Nephron progenitor cell (in vitro differentiated cells): ENCODE results near the gene TTL.
"Not testable (repeated sequence)": the region's sequence is repeated elsewhere in the genome, so short reads cannot be mapped to it uniquely, and the experiment has no call there.

Source experiments
- DNase-seq: peaks from one replicate; pipeline ENCODE4 v3.0.0; 2021
- H3K27ac Mint-ChIP-seq: 2 replicates; pipeline ENCODE4 v1.8.0; 2021; ENCODE audit warnings: mild to moderate bottlenecking, moderate library complexity, mixed read lengths
- H3K27me3 Mint-ChIP-seq: 2 replicates; pipeline ENCODE4 v1.8.0; 2021; ENCODE audit warnings: mild to moderate bottlenecking, low read depth, mixed read lengths; ENCODE audit not compliant: poor library complexity
- H3K36me3 Mint-ChIP-seq: 2 replicates; pipeline ENCODE4 v1.8.0; 2021; ENCODE audit warnings: low read depth, mixed read lengths
- H3K4me1 Mint-ChIP-seq: 2 replicates; pipeline ENCODE4 v1.8.0; 2021; ENCODE audit warnings: mixed read lengths
- H3K4me3 Mint-ChIP-seq: 2 replicates; pipeline ENCODE4 v1.8.0; 2021; ENCODE audit warnings: mild to moderate bottlenecking, moderate library complexity, mixed read lengths
- H3K9me3 Mint-ChIP-seq: 2 replicates; pipeline ENCODE4 v1.8.0; 2021; ENCODE audit warnings: mild to moderate bottlenecking, moderate library complexity, mixed read lengths
- TF ChIP-seq, protein P1 (sequence below): fragments of 200-600 bp; sonication (generic); IDR thresholded peaks from 2 replicates; pipeline ENCODE4 v1.5.0; 2021; ENCODE audit warnings: antibody characterized with exemption

TTL gene

DNA sequence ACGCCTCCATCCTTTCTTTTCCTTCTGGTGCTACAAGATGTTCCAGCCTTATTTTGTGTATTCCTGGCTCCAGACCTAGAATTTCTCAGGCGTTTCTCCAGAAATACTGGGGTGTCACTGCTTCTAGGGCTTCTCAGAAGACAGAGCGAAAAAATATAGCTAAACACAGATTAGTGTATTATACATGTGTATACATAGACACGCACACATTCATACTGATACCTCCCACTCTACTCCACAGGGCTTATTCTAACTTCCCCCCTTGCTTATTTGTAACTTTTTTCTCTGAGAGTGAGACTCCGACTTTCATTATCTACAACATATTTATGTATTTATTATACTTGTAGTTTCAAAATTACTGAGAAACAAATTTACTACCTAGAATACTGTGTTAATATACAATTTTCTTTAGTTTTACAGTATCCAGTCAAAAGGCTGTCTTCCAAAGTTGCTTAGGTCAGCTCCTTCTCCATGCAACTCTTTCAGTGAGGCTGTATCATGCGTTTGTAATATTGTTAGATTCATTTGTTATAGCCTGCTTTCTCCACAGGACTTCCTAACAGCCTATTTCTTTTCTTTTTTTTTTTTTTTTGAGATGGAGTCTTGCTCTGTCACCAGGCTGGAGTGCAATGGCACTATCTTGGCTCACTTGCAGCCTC is 43.2 kb upstream of the TTL start:
- peaks cover 23% of the 10 kb centered on the region for H3K4me1 Mint-ChIP-seq
- not testable (repeated sequence) for DNase-seq, H3K4me3 Mint-ChIP-seq, H3K27me3 Mint-ChIP-seq, H3K27ac Mint-ChIP-seq, H3K9me3 Mint-ChIP-seq, H3K36me3 Mint-ChIP-seq

GRCh38 chr2:112444256-112444655 is 37.7 kb upstream of the TTL start:
- H3K4me3 Mint-ChIP-seq, H3K4me1 Mint-ChIP-seq, H3K27ac Mint-ChIP-seq, DNase-seq, H3K27me3 Mint-ChIP-seq, H3K9me3 Mint-ChIP-seq, H3K36me3 Mint-ChIP-seq: not testable (repeated sequence)

GRCh38 chr2:112449854-112450253 is 32.1 kb upstream of the TTL start:
- Mint-ChIP-seq H3K27ac (no peak overlapping the region), H3K27me3 (peaks cover 10% of the 10 kb centered on the region), H3K4me1 (peaks cover 5% of the 10 kb centered on the region), H3K4me3 (no peak overlapping the region), H3K9me3 (peaks cover 15% of the 10 kb centered on the region), H3K36me3 (peaks cover 7% of the 10 kb centered on the region)
- TF ChIP-seq, protein P1, sequence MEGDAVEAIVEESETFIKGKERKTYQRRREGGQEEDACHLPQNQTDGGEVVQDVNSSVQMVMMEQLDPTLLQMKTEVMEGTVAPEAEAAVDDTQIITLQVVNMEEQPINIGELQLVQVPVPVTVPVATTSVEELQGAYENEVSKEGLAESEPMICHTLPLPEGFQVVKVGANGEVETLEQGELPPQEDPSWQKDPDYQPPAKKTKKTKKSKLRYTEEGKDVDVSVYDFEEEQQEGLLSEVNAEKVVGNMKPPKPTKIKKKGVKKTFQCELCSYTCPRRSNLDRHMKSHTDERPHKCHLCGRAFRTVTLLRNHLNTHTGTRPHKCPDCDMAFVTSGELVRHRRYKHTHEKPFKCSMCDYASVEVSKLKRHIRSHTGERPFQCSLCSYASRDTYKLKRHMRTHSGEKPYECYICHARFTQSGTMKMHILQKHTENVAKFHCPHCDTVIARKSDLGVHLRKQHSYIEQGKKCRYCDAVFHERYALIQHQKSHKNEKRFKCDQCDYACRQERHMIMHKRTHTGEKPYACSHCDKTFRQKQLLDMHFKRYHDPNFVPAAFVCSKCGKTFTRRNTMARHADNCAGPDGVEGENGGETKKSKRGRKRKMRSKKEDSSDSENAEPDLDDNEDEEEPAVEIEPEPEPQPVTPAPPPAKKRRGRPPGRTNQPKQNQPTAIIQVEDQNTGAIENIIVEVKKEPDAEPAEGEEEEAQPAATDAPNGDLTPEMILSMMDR: no peak
- no peak for DNase-seq

DNA sequence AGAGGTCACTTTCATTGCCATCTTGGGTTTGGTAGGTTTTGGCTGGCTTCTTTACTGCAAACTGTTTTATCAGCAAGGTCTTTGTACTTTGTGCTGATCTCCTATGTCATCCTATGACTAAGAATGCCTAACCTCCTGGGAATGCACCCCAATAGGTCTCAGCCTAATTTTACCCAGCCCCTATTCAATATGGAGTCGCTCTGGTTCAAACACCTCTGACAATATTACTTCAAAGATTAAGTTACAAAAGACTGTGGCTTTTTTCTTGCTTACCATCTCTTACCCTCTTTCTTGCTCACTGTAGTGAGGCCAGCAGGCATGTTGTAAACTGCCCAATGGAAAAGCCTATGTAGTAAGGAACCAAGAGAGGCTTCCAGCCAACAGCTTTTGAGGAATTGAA is 30.6 kb upstream of the TTL start:
- H3K27me3 Mint-ChIP-seq: peaks cover 10% of the 10 kb centered on the region
- no peak for DNase-seq
- no peak overlapping the region for H3K27ac Mint-ChIP-seq
- H3K36me3 Mint-ChIP-seq: peaks cover 7% of the 10 kb centered on the region
- TF ChIP-seq, protein P1: no peak
- peaks cover 15% of the 10 kb centered on the region for H3K9me3 Mint-ChIP-seq
- peaks cover 10% of the 10 kb centered on the region for H3K4me1 Mint-ChIP-seq
- no peak overlapping the region for H3K4me3 Mint-ChIP-seq

GRCh38 chr2:112454586-112454985 is 27.4 kb upstream of the TTL start:
- DNase-seq: no peak
- Mint-ChIP-seq H3K9me3 (peaks cover 14% of the 10 kb centered on the region), H3K27me3 (peaks cover 10% of the 10 kb centered on the region), H3K36me3 (peaks cover 7% of the 10 kb centered on the region), H3K4me3 (no peak overlapping the region), H3K27ac (no peak overlapping the region), H3K4me1 (peaks cover 10% of the 10 kb centered on the region)
- TF ChIP-seq, protein P1: no peak

GRCh38 chr2:112459372-112459771 is 22.6 kb upstream of the TTL start:
- Mint-ChIP-seq H3K36me3 (no peaks in the 10 kb centered on the region), H3K27ac (no peak overlapping the region), H3K9me3 (no peaks in the 10 kb centered on the region), H3K27me3 (no peaks in the 10 kb centered on the region), H3K4me3 (no peak overlapping the region), H3K4me1 (peaks cover 5% of the 10 kb centered on the region)
- DNase-seq: no peak
- TF ChIP-seq, protein P1: no peak

DNA sequence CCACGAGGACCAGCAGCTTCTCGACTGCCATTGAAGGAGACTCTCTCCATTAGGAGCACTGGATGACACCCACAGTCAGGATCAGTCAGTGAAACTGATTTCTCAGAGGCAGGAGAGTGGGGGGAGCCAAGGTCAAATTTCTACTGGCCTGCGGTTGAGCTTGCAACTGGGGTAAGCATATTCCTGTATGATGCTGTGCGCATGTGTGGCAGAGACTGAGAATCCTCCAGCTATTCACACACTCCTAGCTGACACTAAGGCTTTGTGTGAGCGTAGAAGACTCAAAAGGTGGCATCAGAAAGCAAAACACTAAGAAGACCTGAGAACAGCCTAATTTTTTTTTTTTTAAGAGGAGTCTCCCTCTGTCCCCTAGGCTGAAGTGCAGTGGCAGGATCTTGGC is 19.8 kb upstream of the TTL start:
- no peaks in the 10 kb centered on the region for H3K36me3 Mint-ChIP-seq
- H3K4me1 Mint-ChIP-seq: no peaks in the 10 kb centered on the region
- no peak for DNase-seq
- H3K27me3 Mint-ChIP-seq: peaks cover 3% of the 10 kb centered on the region
- H3K27ac Mint-ChIP-seq: no peak overlapping the region
- TF ChIP-seq, protein P1: no peak
- peaks cover 2% of the 10 kb centered on the region for H3K9me3 Mint-ChIP-seq
- H3K4me3 Mint-ChIP-seq: no peak overlapping the region
